ENCODE results near the gene PYY. TPM values are rescaled to one million over a fixed set of nuclear protein-coding genes. Genes with fewer than 3 reads are reported as not detected.

The PYY gene
- total RNA-seq, 5 donors from 2014 or later (not counting 1 experiment from before 2014, with no cell fraction given): not detected

DNA sequence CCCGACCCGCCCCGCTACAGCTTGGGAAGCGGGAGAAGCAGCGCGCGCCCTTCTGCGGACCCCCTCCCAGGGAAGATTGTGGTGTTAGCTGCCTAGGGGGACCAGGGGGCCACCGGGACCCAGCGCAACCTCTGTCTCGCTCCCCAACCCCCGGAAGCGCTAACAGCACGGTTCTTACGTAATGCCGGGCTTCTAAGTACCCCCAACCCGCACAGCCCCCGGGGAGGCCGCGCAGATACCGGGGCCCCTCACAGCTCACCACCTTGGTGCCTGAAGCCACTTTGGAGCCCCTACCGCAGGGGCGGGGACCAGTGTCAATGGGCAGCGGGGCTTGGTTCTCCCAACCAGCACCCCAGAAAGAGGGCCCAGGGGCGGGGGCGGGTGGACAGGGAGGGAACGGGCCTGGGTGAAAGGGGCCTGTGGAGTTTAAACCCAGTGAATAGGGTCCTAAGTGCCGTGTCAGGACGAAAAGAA is 46.8 kb downstream of the PYY start:
- Mint-ChIP-seq H3K27me3 (peaks cover 4 to 24% of the 10 kb centered on the region in 2 donors), H3K27ac (no peak overlapping the region), H3K9me3 (no peaks in the 10 kb centered on the region), H3K4me1 (peaks cover 15 to 24% (median 17%) of the 10 kb centered on the region in 3 donors), H3K4me3 (peak overlapping the region; percentile 81 to 89 (median 84)), H3K36me3 (no peaks in the 10 kb centered on the region)
- Histone ChIP-seq H3K4me1 (ENCODE audit: control insufficient read depth in 1 of 2, extremely low read depth in 1 of 2, insufficient read depth in 2 of 2, low read length in 2 of 2) (peaks cover 7 to 28% of the 10 kb centered on the region in 2 experiments), H3K4me3 (ENCODE audit: control insufficient read depth in 1 of 2, extremely low read depth in 1 of 2, low read length in 1 of 2) (peak overlapping the region; percentile 61 to 82), H3K9me3 (no peaks in the 10 kb centered on the region), H3K36me3 (ENCODE audit: control insufficient read depth in 2 of 2, extremely low read depth in 1 of 2, insufficient read depth in 1 of 2, low read length in 1 of 2) (no peaks in the 10 kb centered on the region), H3K27me3 (replicated peaks in 1 of 2; ENCODE audit: control insufficient read depth in 2 of 2, extremely low read depth in 1 of 2, insufficient read depth in 2 of 2, low read length in 1 of 2) (peaks cover 5 to 59% of the 10 kb centered on the region in 2 experiments), H3K27ac (ENCODE audit: low read length) (peak overlapping the region; percentile 69)
- POLR2A ChIA-PET: interaction anchor here (0.6 kb wide), 3 partner anchors 13 to 62 kb away, joined by 3 to 6 read pairs (median 6); no protein-coding TSS in a partner anchor
- CTCF ChIA-PET: interaction anchor here (0.6 to 0.8 kb wide), 3 partner anchors 11 to 196 kb away, joined by 5 to 9 read pairs (median 8); no protein-coding TSS in a partner anchor
- 0% methylated on average over 16 of the region's 29 CpGs for WGBS (ENCODE audit: insufficient coverage)
- peak; percentile 46 to 53 (median 50) for ATAC-seq (replicated peaks in 1 of 4)
- peak in 27 of 35 experiments; percentile 16 to 56 (median 33) for DNase-seq

DNA sequence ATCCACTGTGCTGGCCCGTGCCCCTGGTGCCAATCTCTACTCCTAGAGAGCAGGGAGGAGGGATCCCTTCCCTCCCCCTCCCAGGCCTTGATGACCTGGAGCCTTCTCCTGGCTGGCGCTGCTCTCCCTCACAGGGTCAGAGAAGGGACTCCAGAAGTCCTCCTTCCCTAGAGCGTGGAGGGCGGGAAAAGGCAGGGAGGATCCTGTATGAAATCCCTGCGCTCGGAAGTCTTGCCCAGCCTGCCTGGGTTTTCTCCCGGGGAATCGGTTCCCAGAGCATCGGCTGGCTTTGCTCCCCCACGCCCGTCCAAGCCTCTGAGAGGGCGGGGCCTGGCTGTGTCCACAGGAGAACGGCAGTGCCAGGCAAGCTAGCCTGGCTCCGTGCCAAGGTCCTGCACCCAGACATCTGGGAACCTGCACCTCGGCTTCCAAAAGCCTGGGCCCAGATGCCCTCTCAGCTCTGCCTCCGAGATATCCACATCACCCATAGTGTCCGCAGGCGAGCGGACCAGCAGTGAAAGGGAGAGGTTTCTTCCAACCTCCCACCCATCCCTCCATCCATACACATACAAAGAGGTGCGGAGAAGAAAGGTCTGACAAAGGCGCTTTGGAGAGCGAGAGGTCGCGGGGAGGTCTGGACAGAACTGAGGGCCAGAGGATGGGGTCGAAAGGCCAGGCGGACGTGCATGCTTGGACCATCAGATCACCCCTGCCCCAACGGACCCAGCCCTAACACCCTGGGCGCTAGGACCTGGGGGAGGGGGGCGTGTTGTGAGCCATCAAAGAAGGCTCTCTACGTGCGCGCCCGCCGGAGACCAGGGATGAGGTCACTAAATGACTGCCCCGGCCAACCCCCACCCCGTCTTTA is 47.5 kb downstream of the PYY start:
- peaks cover 15 to 27% (median 19%) of the 10 kb centered on the region in 3 donors for H3K4me1 Mint-ChIP-seq
- peak in 31 of 35 experiments; percentile 22 to 64 (median 50) for DNase-seq
- H3K4me3 ChIP-seq (ENCODE audit: control insufficient read depth in 1 of 2, extremely low read depth in 1 of 2, low read length in 1 of 2): peak overlapping the region; percentile 44 to 82
- peak; percentile 17 to 55 (median 34) for ATAC-seq (replicated peaks in 1 of 4)
- H3K27me3 Mint-ChIP-seq: peaks cover 4 to 29% of the 10 kb centered on the region in 2 donors
- no peaks in the 10 kb centered on the region for H3K36me3 Mint-ChIP-seq
- H3K4me3 Mint-ChIP-seq: peak overlapping the region; percentile 81 to 89 (median 84)
- ChIA-PET CTCF (interaction anchor here in 1 of 2 donors (0.6 to 0.8 kb wide), 2 partner anchors 12 to 196 kb away, joined by 8 to 9 read pairs; no protein-coding TSS in a partner anchor), POLR2A (no interaction called here)
- 32% methylated on average over 14 of the region's 37 CpGs for WGBS (ENCODE audit: insufficient coverage)
- no peak overlapping the region for H3K27ac ChIP-seq (ENCODE audit: low read length)
- peaks cover 5 to 60% of the 10 kb centered on the region in 2 experiments for H3K27me3 ChIP-seq (replicated peaks in 1 of 2; ENCODE audit: control insufficient read depth in 2 of 2, extremely low read depth in 1 of 2, insufficient read depth in 2 of 2, low read length in 1 of 2)
- H3K27ac Mint-ChIP-seq: no peak overlapping the region
- peaks cover 7 to 29% of the 10 kb centered on the region in 2 experiments for H3K4me1 ChIP-seq (ENCODE audit: control insufficient read depth in 1 of 2, extremely low read depth in 1 of 2, insufficient read depth in 2 of 2, low read length in 2 of 2)
- no peaks in the 10 kb centered on the region for H3K9me3 ChIP-seq
- no peaks in the 10 kb centered on the region for H3K9me3 Mint-ChIP-seq
- H3K36me3 ChIP-seq (ENCODE audit: control insufficient read depth in 2 of 2, extremely low read depth in 1 of 2, insufficient read depth in 1 of 2, low read length in 1 of 2): no peaks in the 10 kb centered on the region

DNA sequence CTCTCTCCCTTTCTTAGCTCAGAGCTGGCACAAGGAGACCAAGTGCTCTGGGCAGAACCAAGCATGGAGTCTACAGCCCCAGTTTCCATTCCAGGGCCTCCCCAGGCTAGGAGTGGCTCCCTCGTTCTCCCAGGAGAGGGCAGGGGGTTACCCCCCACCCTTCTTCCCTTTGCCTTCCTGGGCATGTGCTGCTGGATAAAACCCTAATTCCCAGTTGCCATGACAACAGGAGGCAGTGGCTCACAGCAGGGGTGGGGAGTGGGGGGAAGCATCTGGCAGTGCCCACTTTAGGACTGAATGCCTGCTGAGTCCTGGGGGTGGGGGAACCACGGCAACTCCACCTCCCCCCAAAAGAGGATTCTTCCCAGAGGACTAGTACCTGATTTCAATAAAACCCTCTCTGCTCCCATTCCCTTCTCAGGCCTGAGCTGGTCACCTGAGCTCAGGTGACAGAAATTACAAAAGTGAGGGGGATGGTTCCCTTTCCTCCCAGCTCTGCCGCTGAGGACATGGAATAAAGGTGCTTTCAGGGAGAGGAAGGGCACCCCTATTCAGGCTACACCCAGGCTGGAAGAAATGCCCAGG is 48.2 kb downstream of the PYY start:
- no CpG with 5 or more reads among the region's 3 CpGs for WGBS (ENCODE audit: insufficient coverage)

More for the DNA sequence above, 48.2 kb downstream of the PYY start:
- DNase-seq: no peak
- Histone ChIP-seq H3K4me1 (ENCODE audit: control insufficient read depth in 1 of 2, extremely low read depth in 1 of 2, insufficient read depth in 2 of 2, low read length in 2 of 2) (peaks cover 7 to 36% of the 10 kb centered on the region in 2 experiments), H3K27ac (ENCODE audit: low read length) (no peak overlapping the region), H3K36me3 (ENCODE audit: control insufficient read depth in 2 of 2, extremely low read depth in 1 of 2, insufficient read depth in 1 of 2, low read length in 1 of 2) (no peaks in the 10 kb centered on the region), H3K4me3 (ENCODE audit: control insufficient read depth in 1 of 2, extremely low read depth in 1 of 2, low read length in 1 of 2) (no peak overlapping the region), H3K9me3 (no peaks in the 10 kb centered on the region), H3K27me3 (replicated peaks in 1 of 2; ENCODE audit: control insufficient read depth in 2 of 2, extremely low read depth in 1 of 2, insufficient read depth in 2 of 2, low read length in 1 of 2) (peaks cover 5 to 67% of the 10 kb centered on the region in 2 experiments)
- no peaks in the 10 kb centered on the region for H3K9me3 Mint-ChIP-seq
- ATAC-seq (replicated peaks in 1 of 4): no peak
- peaks cover 22 to 34% (median 25%) of the 10 kb centered on the region in 3 donors for H3K4me1 Mint-ChIP-seq
- ChIA-PET POLR2A (no interaction called here), CTCF (no interaction called here)
- peaks cover 4 to 34% of the 10 kb centered on the region in 2 donors for H3K27me3 Mint-ChIP-seq
- no peak overlapping the region for H3K27ac Mint-ChIP-seq
- no peaks in the 10 kb centered on the region for H3K36me3 Mint-ChIP-seq
- peak overlapping the region; percentile 81 to 89 (median 84) for H3K4me3 Mint-ChIP-seq

Other genes with a start within 250 kb of the PYY start
- gene SOST, start 195.1 kb downstream of the PYY start, total RNA-seq: not detected
- 1 to 10 TPM; 8.1 to 9.8 (median 9.6) TPM for gene DUSP3, start 175.0 kb downstream of the PYY start, total RNA-seq
- not detected for gene CFAP97D1, start 173.5 kb downstream of the PYY start, total RNA-seq
- gene MPP3, start 120.8 kb downstream of the PYY start, total RNA-seq: under 1 TPM in 4 of 5 donors, not detected in 1; 0.32 to 0.60 (median 0.44) TPM
- not detected for gene CD300LG, start 106.8 kb downstream of the PYY start, total RNA-seq
- 1 to 10 TPM; 1.6 to 5.6 (median 3.2) TPM for gene MPP2, start 46.4 kb downstream of the PYY start, total RNA-seq
- not detected for gene PPY, start 11.5 kb downstream of the PYY start, total RNA-seq
- gene NAGS, start 50.7 kb upstream of the PYY start, total RNA-seq: 1 to 10 TPM in 4 of 5 donors, under 1 TPM in 1; 0.35 to 2.4 (median 1.8) TPM
- 10 to 100 TPM; 13.4 to 32.4 (median 26.6) TPM for gene TMEM101, start 61.0 kb upstream of the PYY start, total RNA-seq
- gene LSM12, start 112.7 kb upstream of the PYY start, total RNA-seq: 10 to 100 TPM; 29.4 to 39.0 (median 37.1) TPM
- 10 to 100 TPM in 4 of 5 donors, 1 to 10 TPM in 1; 9.4 to 19.0 (median 16.2) TPM for gene G6PC3, start 116.8 kb upstream of the PYY start, total RNA-seq
- gene HDAC5, start 169.7 kb upstream of the PYY start, total RNA-seq: 10 to 100 TPM; 68.6 to 81.4 (median 72.8) TPM
- 1 to 10 TPM in 4 of 5 donors, under 1 TPM in 1; 0.73 to 3.4 (median 1.1) TPM for gene HROB, start 188.0 kb upstream of the PYY start, total RNA-seq
- gene ASB16, start 216.8 kb upstream of the PYY start, total RNA-seq: under 1 TPM in 1 of 5 donors, not detected in 4; 0.15 TPM
- gene TMUB2, start 233.0 kb upstream of the PYY start, total RNA-seq: 10 to 100 TPM; 42.0 to 46.6 (median 43.0) TPM
- gene ATXN7L3, start 245.9 kb upstream of the PYY start, total RNA-seq: 100 to 1,000 TPM; 101 to 130 (median 125) TPM